HT-29 (cell line): Measurements from ENCODE around the gene WDR59. TPM values are rescaled to one million over a fixed set of nuclear protein-coding genes. Genes with fewer than 3 reads are reported as not detected.
A peak's percentile ranks its signal among the peaks of the same experiment; 100 is the strongest.

Source experiments
- DNase-seq: peaks from one replicate; pipeline ENCODE4 v3.0.0-alpha.2; 2015; ENCODE audit warnings: low spot score
- total RNA-seq: library from RNA; depleted of rRNA; stranded (reverse); fragments of >200 nt; shearing (Covaris generic); gene quantifications from 2 replicates; pipeline ENCODE4 v1.2.3, GENCODE V29; 2014; rRNA removed

The WDR59 gene
- total RNA-seq, 1 experiment from 2014 or later = 15.7 TPM

DNA sequence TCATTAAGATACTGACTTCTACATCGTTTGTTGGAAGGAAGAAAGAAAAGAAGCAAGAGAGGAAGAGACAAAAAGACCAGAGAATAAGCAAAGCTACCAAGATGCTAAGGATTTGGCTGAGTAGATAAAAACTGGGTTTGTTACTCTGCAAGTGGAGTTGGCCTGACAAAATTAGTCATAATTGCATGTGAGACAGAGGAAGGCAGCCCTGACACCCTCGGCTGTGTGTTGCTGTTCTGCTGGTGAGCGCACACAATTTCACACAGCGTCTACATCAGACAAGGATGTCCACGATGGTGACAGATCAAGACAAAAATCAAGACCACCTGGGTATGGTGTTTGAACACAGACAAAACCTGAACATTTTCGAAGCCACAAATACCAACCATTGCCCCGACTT, 134.9 kb downstream of the WDR59 start:
- no peak for DNase-seq

GRCh38 chr16:74847202-74847601, 137.7 kb downstream of the WDR59 start:
- DNase-seq = no peak

DNA sequence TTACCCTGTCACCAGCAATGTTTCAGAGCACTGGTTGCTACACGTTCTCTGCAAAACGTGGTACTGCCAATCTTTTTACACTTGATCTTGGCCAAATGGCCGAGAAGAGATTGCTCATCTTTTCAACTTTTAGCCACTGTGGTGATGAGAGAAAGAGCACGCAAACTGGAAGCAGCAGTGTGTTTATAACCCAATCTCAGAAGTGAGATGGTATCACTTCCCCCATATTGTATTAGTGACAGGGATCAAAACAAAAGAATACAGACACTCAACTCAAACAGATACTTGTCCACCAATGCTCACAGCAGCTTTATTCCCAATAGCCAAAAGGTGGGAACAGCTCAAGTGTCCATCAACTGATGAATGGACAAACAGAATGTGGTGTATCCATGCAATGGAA, 138.2 kb downstream of the WDR59 start:
- DNase-seq = no peak

- no peak for DNase-seq
Measured at GRCh38 chr16:74844041-74844980, 140.6 kb downstream of the WDR59 start.

- DNase-seq = peak; percentile 41
Measured at GRCh38 chr16:74843381-74844035, 141.4 kb downstream of the WDR59 start.

DNA sequence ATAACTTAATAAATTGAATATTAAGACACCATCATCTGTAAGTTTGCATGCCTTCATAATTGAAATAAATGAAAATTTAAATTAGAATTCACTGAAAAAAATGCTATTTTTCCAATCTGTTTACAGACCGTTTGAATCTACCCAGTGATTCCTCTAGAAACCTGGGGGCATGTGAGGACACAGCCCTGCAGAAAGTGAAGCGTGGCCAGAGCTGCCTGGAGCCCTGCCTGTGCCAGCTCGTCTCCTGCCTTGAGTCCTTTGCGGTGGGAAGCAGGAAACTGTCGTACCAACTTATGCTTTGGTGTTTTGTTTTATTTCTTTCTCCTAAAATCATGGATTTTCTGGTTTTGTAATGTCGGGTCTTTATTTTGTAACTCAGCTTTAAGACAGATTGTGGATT, 142.5 kb downstream of the WDR59 start:
- DNase-seq = no peak

- DNase-seq = no peak
Measured at GRCh38 chr16:74841904-74842303, 143.0 kb downstream of the WDR59 start.

GRCh38 chr16:74841469-74841868, 143.5 kb downstream of the WDR59 start:
- no peak for DNase-seq

DNA sequence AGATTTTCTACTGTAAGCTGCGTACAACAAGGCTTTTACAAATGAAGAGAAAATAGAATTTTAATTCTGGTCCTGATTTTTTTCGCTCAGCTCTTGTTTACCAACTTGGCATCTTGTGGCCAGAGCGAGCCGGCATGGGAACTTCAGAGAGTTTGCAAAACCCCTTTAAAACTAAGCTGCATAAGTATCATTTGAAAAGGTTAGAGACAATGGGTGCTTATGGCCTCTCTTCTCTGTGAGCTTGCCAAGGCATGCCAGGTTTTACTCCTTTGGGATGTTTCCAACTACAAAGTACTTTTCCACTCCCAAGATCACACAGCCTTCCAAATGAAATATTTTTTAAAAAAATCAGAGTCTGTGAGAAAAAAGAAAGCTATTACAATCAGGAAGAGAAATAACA, 147.9 kb downstream of the WDR59 start:
- DNase-seq = no peak

DNA sequence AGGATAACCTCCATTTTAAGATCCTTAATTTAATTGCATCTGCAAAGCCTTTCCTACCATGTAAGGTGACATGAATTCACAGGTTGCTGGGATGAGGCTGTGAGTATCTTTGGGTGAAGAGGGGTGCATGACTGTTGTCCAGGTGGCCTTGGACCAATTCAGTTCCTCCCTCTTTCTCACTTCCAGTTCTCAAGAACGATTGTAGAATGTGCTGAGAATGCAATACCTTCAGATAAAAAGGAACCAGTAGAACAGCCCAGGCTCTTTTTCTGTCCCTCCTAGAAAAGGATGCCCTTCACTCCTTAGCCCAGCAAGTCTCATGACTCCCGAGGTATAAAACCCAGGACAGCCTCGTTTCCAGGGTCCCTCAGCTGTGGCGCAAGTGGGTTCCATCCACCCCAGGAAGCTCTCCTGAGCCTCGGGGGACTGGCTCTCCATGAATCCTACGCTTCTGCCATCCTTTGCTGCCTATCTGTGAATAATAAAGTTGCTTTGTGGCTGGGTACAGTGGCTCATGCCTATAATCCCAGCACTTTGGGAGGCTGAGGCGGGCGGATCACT, 148.7 kb downstream of the WDR59 start:
- no peak for DNase-seq

DNA sequence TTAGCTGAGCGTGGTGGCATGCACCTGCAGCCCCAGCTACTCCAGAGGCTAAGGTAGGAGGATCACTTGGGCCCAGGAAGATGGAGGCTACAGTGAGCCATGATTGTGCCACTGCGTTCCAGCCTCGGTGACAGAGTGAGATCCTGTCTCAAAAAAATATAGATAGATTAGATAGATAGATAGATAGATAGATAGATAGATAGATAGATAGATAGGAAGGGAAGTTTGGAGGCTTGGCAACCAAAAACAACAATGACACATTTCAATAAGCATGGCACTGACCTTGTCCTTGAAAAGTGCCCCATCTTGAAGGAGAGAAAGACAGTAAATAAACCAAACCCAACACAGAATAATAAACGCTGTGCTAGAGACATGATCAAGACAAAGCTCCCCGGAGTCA, 152.7 kb downstream of the WDR59 start:
- no peak for DNase-seq

DNA sequence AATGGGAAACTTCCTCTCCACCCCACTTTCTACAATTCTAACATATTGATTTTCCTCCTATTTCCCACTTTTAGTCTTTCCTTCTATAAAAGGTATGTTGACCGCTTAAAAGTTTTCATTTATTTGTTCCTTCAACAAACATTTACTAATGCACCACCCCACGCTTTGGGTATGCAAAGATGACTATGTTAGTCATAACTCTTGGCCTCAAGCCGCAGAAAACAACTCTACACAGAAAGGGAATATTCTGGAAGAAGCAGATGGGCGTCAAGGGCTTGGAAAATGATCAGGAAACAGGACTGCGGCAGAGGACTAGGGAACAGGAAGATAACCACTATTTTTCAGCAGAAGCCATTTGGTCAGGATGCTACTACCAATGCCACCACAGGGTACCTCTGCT, 153.5 kb downstream of the WDR59 start:
- no peak for DNase-seq

GRCh38 chr16:74830648-74831047, 154.3 kb downstream of the WDR59 start:
- no peak for DNase-seq

GRCh38 chr16:74829637-74830036, 155.3 kb downstream of the WDR59 start:
- no peak for DNase-seq

DNA sequence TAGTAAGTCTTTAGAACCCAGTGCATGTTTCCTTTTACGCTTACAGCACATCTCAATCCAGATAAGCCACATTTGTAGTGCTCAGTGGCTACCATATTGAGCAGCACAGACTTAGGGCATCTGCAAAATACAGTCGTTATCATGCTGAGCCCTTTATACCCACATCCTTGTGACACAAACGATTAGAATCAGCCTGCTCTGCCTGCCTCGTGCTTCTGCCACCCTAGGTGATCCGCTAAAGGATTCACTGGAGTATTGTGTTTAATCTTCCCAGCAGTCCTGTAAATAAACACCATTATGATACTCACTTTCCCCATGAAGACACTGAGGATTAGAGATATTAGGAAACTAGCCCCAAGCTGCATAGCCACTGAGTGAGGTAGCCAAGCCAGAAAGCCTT, 159.0 kb downstream of the WDR59 start:
- DNase-seq = no peak

- no peak for DNase-seq
Measured at GRCh38 chr16:74825016-74825415, 159.9 kb downstream of the WDR59 start.

Other genes starting within 250 kb of the WDR59 start
- 23.0 and 29.5 TPM in 2 replicates for gene FA2H, start 210.3 kb downstream of the WDR59 start, total RNA-seq
- gene ZNRF1, start 13.9 kb upstream of the WDR59 start, total RNA-seq = 15.5 and 17.2 TPM in 2 replicates
- 0.08 and 1.4 TPM in 2 replicates for gene LDHD, start 131.7 kb upstream of the WDR59 start, total RNA-seq
- 2.2 and 2.8 TPM in 2 replicates for gene ZFP1, start 163.4 kb upstream of the WDR59 start, total RNA-seq
- not detected in 2 replicates for gene CTRB2, start 222.0 kb upstream of the WDR59 start, total RNA-seq
- gene CTRB1, start 233.9 kb upstream of the WDR59 start, total RNA-seq = not detected in 2 replicates